Colonic mucosa (tissue), 4 donors: ENCODE measurements around the gene IDUA. TPM values are rescaled to one million over a fixed set of nuclear protein-coding genes. Genes with fewer than 3 reads are reported as not detected.

ENCODE experiments used
- DNase-seq: peaks from one replicate; pipeline ENCODE4 v3.0.0-alpha.2; 2020
- H3K27ac ChIP-seq: fragments of 200-600 bp; one replicate; pipeline ENCODE4 v1.8.0; 2021
- H3K27me3 ChIP-seq: fragments of 200-600 bp; one replicate; pipeline ENCODE4 v1.8.0; 2021
- H3K36me3 ChIP-seq: fragments of 200-600 bp; one replicate; pipeline ENCODE4 v1.8.0; 2021
- H3K4me1 ChIP-seq: fragments of 200-600 bp; one replicate; pipeline ENCODE4 v1.8.0; 2021; ENCODE audit warnings: mild to moderate bottlenecking
- H3K4me3 ChIP-seq: fragments of 200-600 bp; one replicate; pipeline ENCODE4 v1.8.0; 2021
- H3K9ac ChIP-seq, 2 donors: one replicate each; pipeline ENCODE4 v1.7.0; 2013; ENCODE audit warnings: control low read depth in 2 of 2, low read depth in 2 of 2, low read length in 2 of 2
- H3K9me3 ChIP-seq: fragments of 200-600 bp; one replicate; pipeline ENCODE4 v1.8.0; 2021
- CTCF ChIP-seq: fragments of 200-600 bp; IDR thresholded peaks from one replicate; pipeline ENCODE4 v1.8.0; 2022; ENCODE audit warnings: antibody characterized with exemption, mild to moderate bottlenecking
- intact Hi-C: fragments of 100-400 bp; cut with DNase I; formaldehyde crosslinking; loops from one replicate; pipeline ENCODE4 v1.14.1; 2022
- total RNA-seq, 2 donors: library from RNA; stranded (reverse); fragmentation: NEBNext Ultra II Directional in 1 of 2; extraction: Animal tissue kit (Norgen Biotek cat#: 25700) in 1 of 2; gene quantifications; one replicate each; pipeline ENCODE4 v1.2.1, GENCODE V29; 2021
- donor health status: healthy.
- donor health status: DM: no; HTN: no; CAD: no.
- donor health status: DM: no; HTN: no; CAD: no.

IDUA gene
- total RNA-seq, 2 donors from 2014 or later: 18.8 to 22.4 TPM

- Histone ChIP-seq H3K27ac (no peak overlapping the region), H3K9me3 (no peaks in the 10 kb centered on the region), H3K27me3 (no peaks in the 10 kb centered on the region), H3K9ac (no peak overlapping the region), H3K36me3 (no peaks in the 10 kb centered on the region), H3K4me3 (no peak overlapping the region), H3K4me1 (no peaks in the 10 kb centered on the region)
- no peak for TF ChIP-seq CTCF
- no peak for DNase-seq
- intact Hi-C loops: no loop called here
Measured at GRCh38 chr4:947491-947971, 39.3 kb upstream of the IDUA start.

- H3K4me1 ChIP-seq: no peaks in the 10 kb centered on the region
- intact Hi-C loops: no loop called here
- no peak overlapping the region for H3K9ac ChIP-seq
- TF ChIP-seq CTCF: no peak
- no peak overlapping the region for H3K4me3 ChIP-seq
- DNase-seq: no peak
- no peak overlapping the region for H3K27ac ChIP-seq
- no peaks in the 10 kb centered on the region for H3K27me3 ChIP-seq
- H3K36me3 ChIP-seq: no peaks in the 10 kb centered on the region
- H3K9me3 ChIP-seq: no peaks in the 10 kb centered on the region
Measured at GRCh38 chr4:948101-948935, 38.5 kb upstream of the IDUA start.

GRCh38 chr4:948936-949300 is 37.9 kb upstream of the IDUA start:
- Histone ChIP-seq H3K4me3 (no peak overlapping the region), H3K27ac (no peak overlapping the region), H3K27me3 (no peaks in the 10 kb centered on the region), H3K9ac (no peak overlapping the region), H3K4me1 (no peaks in the 10 kb centered on the region), H3K36me3 (no peaks in the 10 kb centered on the region), H3K9me3 (no peaks in the 10 kb centered on the region)
- intact Hi-C loops: no loop called here
- DNase-seq: no peak
- no peak for TF ChIP-seq CTCF

- Histone ChIP-seq H3K27me3 (no peaks in the 10 kb centered on the region), H3K9ac (no peak overlapping the region), H3K27ac (no peak overlapping the region), H3K9me3 (no peaks in the 10 kb centered on the region), H3K4me3 (no peak overlapping the region), H3K36me3 (no peaks in the 10 kb centered on the region), H3K4me1 (no peaks in the 10 kb centered on the region)
- intact Hi-C loops: no loop called here
- no peak for TF ChIP-seq CTCF
- no peak for DNase-seq
Measured at GRCh38 chr4:949656-950055, 37.2 kb upstream of the IDUA start.

GRCh38 chr4:950136-951020 is 36.5 kb upstream of the IDUA start:
- intact Hi-C loops: no loop called here
- Histone ChIP-seq H3K36me3 (no peaks in the 10 kb centered on the region), H3K27ac (no peak overlapping the region), H3K9me3 (no peaks in the 10 kb centered on the region), H3K9ac (no peak overlapping the region), H3K27me3 (no peaks in the 10 kb centered on the region), H3K4me3 (no peak overlapping the region), H3K4me1 (no peaks in the 10 kb centered on the region)
- peak; percentile 4 for DNase-seq
- no peak for TF ChIP-seq CTCF
